ENCODE measurements around the gene MAPK8IP2.
"Not testable (repeated sequence)": the region's sequence is repeated elsewhere in the genome, so short reads cannot be mapped to it uniquely, and the experiment has no call there.

MAPK8IP2 gene

GRCh38 chr22:50601669-50602337 is 1.2 kb downstream of the MAPK8IP2 start:
- DNase-seq = no peak

GRCh38 chr22:50602338-50602700 is 1.7 kb downstream of the MAPK8IP2 start:
- DNase-seq = no peak

DNA sequence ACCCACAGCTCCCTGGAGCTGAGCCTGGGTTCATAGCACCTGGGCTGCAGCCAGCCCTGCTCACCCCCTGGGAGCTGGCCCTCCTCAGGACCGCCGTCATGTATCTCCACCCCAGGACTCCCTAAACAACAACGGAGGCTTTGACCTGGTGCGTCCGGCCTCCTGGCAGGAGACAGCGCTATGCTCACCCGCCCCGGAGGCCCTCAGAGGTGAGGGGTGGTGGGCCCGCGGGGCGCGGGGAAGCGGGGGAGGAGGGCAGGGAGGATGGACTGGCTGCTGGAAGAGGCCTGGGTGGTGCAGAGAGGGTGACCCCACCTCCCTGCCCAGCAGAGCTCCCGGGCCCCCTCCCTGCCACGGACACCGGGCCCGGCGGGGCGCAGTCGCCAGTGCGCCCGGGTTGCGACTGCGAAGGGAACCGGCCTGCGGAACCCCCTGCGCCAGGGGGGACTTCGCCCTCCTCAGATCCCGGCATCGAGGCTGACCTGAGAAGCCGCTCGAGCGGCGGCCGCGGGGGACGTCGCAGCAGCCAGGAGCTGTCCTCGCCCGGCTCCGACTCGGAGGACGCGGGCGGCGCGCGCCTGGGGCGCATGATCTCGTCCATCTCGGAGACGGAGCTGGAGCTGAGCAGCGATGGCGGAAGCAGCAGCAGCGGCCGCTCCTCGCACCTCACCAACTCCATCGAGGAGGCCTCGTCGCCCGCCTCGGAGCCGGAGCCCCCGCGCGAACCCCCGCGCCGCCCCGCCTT is 3.1 kb downstream of the MAPK8IP2 start:
- no peak for DNase-seq

DNA sequence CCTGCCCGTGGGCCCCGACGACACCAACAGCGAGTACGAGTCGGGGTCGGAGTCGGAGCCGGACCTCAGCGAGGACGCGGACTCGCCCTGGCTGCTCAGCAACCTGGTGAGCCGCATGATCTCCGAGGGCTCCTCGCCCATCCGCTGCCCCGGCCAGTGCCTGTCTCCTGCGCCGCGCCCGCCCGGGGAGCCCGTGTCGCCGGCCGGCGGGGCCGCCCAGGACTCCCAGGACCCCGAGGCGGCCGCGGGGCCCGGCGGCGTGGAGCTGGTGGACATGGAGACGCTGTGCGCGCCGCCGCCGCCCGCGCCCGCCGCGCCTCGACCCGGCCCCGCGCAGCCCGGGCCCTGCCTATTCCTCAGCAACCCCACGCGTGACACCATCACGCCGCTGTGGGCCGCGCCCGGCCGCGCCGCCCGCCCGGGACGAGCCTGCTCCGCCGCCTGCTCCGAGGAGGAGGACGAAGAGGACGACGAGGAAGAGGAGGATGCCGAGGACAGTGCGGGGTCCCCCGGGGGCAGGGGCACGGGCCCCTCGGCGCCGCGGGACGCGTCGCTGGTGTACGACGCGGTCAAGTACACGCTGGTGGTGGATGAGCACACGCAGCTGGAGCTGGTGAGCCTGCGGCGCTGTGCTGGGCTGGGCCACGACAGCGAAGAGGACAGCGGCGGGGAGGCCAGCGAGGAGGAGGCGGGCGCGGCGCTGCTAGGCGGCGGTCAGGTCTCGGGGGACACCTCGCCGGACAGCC is 3.8 kb downstream of the MAPK8IP2 start:
- no peak for DNase-seq

- no peak for DNase-seq
These were observed 4.5 kb downstream of the MAPK8IP2 start for GRCh38 chr22:50605002-50605612.

GRCh38 chr22:50605613-50606074 is 5.1 kb downstream of the MAPK8IP2 start:
- DNase-seq = no peak

- DNase-seq = no peak
These were observed 5.8 kb downstream of the MAPK8IP2 start for GRCh38 chr22:50606165-50606945.

DNA sequence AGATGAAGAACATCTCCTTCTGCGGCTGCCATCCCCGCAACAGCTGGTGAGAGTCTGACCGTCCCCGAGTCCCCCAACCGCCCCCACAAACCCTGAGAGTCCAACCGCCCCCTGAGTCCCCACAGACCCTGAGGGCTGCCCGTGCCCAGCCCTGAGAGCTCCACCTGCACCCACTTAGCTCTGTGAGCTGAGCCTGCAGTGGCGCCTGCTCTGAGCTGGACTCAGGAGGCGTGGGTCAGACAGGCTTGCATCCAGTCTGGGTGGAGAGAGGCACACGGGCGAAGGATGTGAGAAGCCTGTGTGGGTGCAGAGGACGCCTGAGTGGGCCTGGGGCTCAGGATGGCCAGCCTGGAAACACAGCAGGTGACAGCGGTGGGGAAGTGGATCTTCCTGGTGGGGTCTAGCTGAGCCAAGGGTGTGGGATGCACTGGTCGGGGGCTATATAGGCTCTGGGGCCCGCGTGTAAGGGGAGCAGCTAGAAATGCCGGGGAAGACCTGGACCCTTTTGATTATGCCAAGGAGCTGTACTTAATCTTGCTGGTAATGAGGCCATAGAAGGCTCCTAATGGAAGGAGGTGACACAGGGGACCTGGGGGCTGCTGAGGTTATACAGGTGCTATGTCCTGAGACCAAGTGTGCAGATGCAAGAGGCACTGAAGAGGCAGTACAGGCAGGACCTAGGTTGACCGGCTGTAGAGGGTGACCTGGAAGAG is 6.5 kb downstream of the MAPK8IP2 start:
- no peak for DNase-seq

DNA sequence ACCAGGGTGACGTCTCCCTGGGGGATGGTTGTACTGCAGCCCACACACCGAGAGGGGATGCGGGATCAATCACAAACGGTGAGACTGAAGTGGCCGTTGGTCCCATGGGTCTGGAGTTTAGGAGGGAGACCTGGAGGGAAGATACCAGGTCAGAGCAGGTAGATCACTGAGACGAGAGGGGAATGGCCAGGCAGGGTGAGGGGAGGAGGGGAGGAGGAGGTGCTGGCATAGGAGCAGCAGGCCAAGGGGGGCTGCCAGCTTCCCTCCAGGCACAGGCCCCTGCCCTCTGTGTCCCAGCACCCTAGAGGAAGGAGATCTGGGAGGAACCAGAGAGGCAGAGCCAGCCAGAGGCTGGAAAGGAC is 7.0 kb downstream of the MAPK8IP2 start:
- DNase-seq = no peak

- DNase-seq = not testable (repeated sequence)
These were observed 7.7 kb downstream of the MAPK8IP2 start for GRCh38 chr22:50608058-50608840.

- no peak for DNase-seq
These were observed 8.4 kb downstream of the MAPK8IP2 start for GRCh38 chr22:50608996-50609395.

GRCh38 chr22:50609599-50609998 is 9.0 kb downstream of the MAPK8IP2 start:
- no peak for DNase-seq

DNA sequence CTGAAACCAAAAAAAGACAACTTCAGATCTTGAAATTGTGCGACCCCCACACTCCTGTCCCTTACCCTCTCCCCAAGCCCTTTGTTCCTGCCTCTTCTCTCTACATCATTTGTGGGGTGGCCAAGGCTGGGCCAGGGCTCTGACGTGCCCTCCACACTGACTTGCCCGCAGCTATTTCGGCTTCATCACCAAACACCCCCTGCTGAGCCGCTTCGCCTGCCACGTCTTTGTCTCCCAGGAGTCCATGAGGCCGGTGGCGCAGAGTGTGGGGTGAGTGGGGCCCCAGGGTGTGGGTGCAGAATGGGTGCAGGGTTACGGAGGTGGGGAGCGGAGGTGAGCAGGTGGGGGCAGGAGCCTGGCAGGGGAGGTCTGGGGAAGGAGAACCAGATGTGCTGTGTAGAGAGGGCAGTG is 9.5 kb downstream of the MAPK8IP2 start:
- DNase-seq = no peak

GRCh38 chr22:50610581-50610980 is 10.0 kb downstream of the MAPK8IP2 start:
- no peak for DNase-seq

GRCh38 chr22:50611341-50612060 is 10.9 kb downstream of the MAPK8IP2 start:
- DNase-seq = no peak

DNA sequence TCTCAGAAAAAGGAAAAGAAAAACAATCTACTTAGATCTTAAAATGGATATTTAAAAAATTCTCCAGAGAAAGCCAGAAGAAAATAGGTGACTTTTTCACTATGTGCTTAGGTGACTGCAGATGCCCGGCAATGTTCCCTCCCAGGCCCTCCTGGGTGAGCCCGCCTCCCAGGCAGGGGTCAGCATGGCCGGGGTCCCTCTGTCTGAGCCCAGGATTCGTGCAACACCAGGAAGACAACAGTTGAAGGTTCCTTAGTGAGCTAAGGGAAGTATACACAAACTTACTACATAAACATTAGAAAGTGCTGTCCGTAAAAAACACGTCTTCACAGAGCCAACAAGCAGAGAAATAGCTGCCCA is 11.6 kb downstream of the MAPK8IP2 start:
- no peak for DNase-seq

DNA sequence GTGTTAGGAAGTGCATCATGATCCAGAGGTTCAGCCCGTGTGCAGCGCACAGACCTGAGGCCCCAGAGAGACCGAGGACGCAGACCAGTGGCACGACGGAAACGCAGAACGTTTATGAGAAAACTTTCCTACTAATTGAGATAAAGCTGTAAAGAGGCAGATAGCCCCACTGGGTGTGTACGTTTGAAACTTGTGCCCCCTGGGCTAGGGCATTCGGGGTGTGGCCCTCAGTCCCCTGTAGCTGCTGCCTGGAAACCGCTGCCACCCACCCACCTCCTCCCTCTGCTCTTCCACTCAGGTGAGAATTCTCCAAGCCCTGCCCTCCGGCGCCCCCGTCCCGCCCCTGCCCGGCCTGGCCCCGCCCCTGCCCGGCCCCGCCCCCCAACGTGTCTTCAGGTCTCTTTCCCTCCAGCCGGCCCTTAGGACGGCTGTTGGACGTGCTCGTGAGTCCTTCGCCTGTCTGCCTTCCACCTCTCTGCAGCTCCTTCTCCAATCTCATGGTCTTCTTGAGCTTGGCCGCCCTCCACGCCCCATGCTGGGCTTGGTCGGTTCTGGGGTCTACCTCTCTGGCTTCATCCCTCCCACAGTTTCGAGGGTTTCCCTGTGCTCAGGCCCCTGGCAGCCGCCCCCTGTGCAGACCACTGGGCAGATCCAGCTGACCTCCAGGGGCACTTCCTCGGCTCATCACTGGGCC is 12.1 kb downstream of the MAPK8IP2 start:
- no peak for DNase-seq

- DNase-seq = no peak
These were observed 12.8 kb downstream of the MAPK8IP2 start for GRCh38 chr22:50613291-50613981.

DNA sequence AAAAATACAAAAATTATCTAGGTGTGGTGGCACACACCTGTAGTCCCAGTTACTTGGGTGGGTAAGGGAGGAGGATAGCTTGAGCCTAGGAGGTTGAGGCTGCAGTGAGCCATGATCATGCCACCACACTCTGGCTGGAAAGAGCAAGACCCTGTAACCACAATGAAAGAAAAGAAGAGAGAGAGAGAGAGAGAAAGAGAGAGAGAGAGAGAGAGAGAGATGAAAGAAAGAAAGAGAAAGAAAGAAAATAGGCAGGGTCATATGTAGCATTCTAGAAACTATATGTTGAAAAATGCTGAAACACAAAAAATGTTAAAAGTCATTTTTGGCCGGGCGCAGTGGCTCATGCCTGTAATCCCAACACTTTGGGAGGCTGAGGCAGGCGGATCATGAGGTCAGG is 13.7 kb downstream of the MAPK8IP2 start:
- not testable (repeated sequence) for DNase-seq
